HG02678 (cell line): ENCODE results near the gene DTNB.
"Not testable (repeated sequence)": the region's sequence is repeated elsewhere in the genome, so short reads cannot be mapped to it uniquely, and the experiment has no call there.

Experiments
- ATAC-seq: cut with Tn5 transposase; IDR thresholded peaks from one replicate; pipeline ENCODE4 v1.9.1; 2021; ENCODE audit warnings: mild to moderate bottlenecking, moderate library complexity; ENCODE audit not compliant: unreplicated experiment

The DTNB gene

GRCh38 chr2:25633801-25634200 is 39.6 kb downstream of the DTNB start:
- ATAC-seq: not testable (repeated sequence)

- no peak for ATAC-seq
These were observed 41.0 kb downstream of the DTNB start for GRCh38 chr2:25632396-25632795.

- no peak for ATAC-seq
These were observed 48.7 kb downstream of the DTNB start for GRCh38 chr2:25624635-25625034.

GRCh38 chr2:25623361-25623760 is 50.0 kb downstream of the DTNB start:
- ATAC-seq: no peak

DNA sequence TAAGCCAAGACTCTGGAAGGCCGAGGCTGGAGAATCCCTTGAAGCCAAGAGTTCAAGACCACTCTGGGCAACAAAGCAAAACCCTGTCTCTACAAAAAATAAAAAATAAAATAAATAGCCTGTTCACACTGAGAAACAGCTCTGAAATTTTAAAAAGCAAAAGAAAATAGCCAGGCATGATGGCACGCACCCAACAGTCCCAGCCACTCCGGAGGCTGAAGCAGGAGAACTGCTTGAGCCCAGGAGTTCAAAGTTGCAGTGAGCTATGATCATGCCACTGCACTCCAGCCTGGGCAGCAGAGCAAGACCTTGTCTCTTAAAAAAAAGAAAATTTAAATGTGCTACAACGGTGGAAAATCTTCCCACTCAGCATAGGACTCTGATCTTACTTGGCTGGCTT is 52.7 kb downstream of the DTNB start:
- no peak for ATAC-seq

DNA sequence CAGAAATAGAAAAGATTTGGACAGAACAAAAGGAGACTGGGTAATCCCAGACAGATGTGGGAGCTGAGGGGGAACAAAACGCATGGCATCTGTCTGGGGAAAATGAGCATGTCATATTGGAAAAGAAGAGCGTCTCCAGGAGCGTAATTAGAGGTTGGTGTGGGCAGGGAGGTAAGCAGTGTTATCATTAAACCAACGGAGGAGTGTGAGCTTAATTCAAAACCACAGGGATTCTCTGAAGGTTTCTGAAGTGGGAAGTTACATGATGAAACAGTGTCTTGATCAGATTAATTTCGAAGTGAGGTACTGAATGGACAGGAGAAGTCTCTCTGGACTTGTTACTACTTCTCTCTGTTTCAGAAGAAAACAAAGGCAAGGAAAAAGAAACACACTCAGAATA is 53.3 kb downstream of the DTNB start:
- no peak for ATAC-seq

GRCh38 chr2:25619185-25619584 is 54.2 kb downstream of the DTNB start:
- ATAC-seq: no peak

DNA sequence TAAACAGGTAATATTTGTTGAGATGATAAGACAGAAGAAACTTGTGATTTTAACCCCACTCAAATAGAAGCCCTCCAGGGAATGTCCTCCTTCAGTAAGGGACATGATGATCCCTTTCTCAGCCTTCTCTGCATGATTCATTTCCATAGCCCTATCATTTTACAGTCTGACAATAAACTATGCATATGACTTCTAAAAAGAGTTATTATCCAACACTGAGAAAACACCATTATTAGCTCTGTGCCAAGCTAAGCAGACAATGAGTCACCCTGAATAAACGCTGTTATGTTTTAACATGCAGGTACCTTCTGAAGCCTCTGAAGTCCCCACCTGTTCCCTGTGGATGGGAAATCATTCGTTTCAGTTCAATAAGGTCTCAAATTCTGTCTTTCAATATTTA is 54.7 kb downstream of the DTNB start:
- no peak for ATAC-seq

DNA sequence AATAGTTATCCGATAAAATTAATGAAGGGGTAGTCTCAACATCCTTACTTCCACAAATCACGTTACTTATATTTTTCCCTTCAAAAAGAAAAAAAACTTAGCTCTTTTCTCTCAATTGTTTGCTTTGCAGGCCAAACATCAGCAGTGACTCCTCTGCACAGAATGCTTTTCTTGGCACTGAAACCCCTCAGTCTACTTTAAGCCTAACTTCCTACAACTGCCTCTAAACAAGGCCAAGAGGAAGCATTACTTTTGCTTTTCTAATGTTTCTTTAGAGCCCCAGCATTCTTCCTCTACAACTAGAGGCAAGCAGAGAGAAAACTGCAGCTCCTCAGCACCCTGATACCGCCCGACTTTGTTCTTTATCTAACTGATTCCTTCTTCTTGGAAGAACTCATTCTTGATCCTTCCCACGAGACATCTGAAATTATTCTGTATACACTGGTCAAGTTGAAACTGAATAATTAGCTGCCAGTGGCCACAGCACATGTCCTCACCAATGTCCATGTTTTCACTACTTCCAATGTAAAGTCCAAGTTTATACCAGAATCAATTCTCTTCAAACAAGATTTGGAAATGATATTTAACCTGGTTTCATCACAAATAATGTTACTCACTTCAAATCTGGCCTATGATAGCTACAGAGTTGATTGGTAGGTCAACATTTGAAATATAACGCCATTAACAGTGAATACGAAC is 55.3 kb downstream of the DTNB start:
- ATAC-seq: no peak

DNA sequence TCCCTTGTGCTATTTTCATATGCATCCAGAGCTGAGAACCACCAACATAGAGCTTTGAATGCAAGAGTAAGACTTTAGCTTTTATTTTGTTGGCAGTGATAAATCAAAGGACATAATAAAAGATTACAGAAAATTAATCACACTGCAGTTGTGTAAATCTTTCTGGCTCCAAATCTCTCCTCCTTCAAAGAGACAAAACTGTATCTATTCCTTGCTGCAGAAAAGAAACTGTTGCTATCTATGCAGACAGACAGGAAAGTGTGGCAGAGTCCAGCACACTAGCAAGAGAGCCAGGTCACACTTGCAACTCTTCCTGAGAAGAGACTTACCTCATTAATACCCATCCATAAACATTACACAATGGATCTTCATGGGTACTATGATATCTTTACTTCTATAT is 57.5 kb downstream of the DTNB start:
- ATAC-seq: no peak

DNA sequence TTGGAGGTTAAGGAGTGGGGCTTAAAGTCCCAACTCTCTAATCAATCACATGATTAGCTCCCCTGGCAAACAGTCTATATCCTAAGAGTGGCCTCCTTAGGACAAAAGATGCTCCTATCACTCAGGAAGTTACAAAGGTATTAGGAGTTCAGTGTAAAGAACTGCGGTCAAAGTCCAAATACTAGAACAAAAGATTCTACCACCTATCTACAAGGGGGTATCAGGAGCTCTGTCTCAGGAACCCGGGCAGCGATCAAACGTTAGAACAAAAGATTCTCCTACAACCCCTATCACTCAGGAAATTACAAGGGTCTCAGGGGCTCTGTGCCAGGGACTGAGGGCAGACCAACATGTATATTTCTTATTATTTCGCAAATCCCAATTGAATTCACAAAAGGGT is 58.0 kb downstream of the DTNB start:
- ATAC-seq: no peak

GRCh38 chr2:25614711-25615110 is 58.7 kb downstream of the DTNB start:
- ATAC-seq: no peak

- no peak for ATAC-seq
These were observed 64.7 kb downstream of the DTNB start for GRCh38 chr2:25608718-25609117.

- no peak for ATAC-seq
These were observed 66.5 kb downstream of the DTNB start for GRCh38 chr2:25606892-25607291.

DNA sequence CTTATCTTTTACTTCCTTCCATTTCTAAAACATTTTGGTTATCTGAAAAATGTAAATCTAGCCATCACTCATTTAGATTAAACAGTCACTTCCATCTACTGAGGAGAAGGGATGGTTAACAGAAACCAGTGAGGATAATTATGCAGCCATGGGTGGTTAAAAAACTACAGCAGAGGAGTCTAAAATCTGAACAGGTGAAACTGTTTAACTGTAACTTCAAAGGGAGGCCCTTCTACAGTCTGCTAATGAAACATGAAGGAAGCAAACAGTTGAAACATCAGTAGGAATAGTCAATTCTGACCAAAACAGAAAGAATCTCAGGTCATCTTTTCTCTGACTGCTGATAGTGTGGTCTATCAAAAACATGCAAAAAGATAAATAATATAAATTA is 71.0 kb downstream of the DTNB start:
- ATAC-seq: peak; percentile 65

DNA sequence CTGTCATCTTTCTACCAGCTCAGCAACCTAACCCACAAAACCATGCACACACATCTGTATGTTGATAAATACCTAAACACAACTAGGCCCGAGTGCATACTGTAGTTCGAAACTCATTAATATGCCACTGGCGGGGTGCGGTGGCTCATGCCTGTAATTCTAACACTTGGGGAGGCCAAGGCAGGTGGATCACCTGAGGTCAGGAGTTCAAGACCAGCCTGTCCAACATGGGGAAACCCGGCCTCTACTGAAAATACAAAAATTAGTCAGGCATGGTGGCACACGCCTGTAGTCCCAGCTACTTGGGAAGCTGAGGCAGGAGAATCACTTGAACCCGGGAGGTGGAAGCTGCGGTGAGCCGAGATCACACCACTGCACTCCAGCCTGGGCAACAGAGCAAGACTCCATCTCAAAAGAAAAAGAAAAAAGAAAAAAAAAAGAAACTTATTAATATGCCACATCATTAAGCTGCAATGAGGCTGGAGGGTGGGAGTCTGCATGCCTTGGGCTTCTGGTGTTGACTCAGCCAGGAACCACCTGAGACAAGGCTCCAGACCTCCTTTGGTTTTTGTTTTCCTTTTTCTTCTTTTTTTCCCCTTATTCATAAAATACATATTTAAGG is 71.6 kb downstream of the DTNB start:
- ATAC-seq: peak; percentile 58

DNA sequence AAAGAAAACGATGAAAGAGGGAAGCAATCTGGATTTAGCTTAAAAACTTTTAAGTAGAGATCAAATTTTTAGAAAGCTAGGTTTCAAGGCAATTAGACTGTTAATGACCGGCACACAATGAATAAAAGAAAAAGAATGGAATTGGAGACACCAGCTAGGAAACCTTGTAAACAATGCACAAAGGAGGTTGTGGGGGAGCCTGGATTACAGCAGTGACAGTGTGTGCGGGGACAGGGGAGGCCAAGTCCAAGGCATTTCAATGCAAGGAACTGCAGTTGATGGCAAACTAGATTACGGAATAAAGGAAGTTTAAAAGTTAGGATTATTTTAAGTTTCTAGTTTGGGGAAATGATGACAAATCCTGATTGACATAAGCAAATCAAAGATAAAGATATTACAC is 74.5 kb downstream of the DTNB start:
- no peak for ATAC-seq

DNA sequence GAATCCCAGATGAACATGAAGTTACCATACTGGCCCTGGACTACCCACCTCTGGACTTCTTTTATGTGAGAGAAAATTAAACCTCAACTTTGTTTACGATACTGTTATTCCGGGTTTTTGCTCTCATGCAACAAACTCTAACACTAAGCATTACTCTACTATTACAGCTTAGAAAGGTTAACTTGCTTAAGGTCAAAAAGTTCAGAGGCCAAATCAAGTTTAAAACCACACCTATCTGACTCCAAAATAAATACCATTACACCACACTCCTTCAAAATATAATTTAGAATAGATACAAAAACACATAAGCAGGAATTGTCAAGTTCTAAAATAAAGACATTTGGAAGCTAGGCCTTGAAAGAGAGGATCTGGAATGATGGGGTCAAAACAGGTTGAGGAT is 75.0 kb downstream of the DTNB start:
- ATAC-seq: no peak

DNA sequence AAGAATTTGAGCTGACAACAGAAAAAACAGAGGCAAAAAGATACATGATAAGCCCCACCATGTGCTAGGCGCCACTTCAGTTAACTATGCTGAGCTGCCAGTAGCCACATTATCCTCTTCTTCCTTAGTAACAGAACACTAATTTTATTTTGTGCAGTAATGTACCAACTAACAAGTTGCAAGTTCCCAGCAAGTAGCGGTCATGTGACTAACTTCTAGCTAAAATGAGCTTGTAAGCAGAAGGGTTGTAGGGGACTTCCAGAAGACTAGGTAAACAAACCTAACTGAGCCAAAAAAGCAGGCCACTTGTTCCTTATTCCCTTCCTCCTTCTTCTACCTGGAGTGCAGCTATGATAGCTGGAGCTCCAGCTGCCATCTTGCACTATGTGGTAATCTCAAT is 75.5 kb downstream of the DTNB start:
- ATAC-seq: no peak

DNA sequence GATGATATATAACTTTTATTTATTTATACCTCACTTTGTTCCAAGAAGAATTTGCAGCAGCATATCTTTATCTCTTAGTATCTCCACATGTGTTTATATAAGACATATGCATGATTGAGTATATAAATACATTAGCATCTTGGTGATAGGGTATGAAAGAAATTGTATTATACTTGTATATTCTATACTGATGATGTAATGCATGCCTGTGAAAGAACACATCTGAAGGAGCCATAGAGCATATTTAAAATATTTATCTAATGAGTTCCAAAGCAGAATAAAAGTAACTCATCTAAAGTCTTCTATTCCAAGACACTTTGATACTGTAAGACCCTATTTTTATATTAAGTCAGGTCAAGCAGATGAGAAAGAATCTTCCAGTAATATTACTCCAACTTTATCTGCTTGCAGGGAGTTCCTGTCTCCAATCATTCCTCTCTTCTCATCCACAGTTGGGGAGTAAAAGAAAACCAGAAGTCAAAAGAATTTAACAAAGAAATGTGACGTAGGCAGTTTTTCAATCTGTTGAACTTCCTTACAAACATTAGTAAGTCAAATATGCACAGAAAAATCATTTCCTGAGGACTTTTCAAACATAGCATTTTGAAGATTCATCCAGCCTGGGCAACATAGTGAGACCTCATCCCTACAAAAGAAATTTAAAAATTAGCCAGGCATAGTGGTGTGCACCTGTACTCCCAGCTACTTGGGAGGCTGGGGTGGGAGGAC is 76.7 kb downstream of the DTNB start:
- ATAC-seq: no peak

DNA sequence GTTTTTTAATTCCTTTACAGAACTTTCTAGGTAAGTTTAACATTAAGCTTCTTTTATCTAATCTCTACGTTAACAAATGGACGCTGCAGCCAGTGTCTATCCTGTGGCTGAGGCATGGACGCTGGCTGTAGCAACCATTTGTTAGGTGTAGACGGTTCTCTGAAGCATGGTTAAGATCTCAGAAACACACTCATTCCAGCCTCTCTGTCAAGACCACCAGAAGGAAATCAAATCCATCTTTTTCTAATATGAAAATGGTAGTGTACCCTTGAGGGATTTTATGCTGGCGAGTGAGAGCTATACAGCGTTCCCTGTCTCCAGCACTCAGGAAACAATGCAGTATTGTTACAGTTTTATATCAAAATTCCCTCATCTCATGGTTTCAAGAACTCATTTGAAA is 78.0 kb downstream of the DTNB start:
- ATAC-seq: no peak

DNA sequence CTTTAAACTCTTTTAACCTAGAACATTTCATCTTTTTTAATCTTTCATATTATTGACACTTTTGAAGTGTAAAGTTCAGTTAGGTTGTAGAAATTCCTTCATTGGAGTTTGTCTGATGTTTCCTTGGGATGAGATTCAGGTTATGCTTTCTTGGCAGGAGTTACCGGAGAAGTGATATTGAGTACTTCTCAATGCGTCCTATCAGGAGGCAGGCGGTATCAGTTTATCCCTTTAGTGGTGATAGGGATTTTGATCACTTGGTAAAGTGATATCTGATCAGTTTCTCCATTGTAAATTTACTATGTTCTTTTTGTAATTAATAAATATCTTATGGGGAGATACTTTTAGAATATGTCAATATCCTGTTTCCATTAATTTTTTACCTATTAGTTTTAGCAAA is 78.4 kb downstream of the DTNB start:
- no peak for ATAC-seq
